ENCODE data around the gene TTBK1. TPM values are rescaled to one million over a fixed set of nuclear protein-coding genes. Genes with fewer than 3 reads are reported as not detected.
"Not testable (repeated sequence)": the region's sequence is repeated elsewhere in the genome, so short reads cannot be mapped to it uniquely, and the experiment has no call there.

The TTBK1 gene
- total RNA-seq, 1 experiment from 2014 or later: not detected

DNA sequence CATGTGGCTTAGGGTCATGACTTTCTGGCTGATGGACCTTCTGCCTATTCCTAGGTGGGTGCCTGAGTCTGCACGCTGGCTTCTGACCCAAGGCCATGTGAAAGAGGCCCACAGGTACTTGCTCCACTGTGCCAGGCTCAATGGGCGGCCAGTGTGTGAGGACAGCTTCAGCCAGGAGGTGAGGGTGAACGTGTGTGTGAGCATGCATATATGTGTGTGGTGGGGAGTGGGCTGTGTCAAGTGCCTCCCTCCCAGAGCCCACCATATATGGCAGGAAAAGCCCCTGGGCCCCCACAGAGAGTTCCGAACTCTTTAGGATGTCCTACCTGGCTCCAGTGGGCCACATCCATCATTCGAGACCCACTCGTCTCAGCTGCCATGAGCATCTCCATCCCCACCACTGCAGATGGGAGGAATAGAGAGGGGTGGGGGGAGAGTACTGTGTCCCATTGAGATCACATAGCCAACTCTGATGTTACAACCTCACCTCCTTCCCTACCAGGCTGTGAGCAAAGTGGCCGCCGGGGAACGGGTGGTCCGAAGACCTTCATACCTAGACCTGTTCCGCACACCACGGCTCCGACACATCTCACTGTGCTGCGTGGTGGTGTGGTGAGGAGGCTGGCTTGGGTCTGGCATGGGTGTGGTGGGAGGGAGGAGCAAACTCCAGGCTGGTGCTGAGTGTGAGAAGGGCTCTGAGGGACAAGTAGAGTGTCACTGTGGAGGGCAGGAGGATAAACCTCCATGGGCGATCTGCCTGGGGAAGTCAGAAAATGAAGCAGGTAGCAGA lies 58.0 kb downstream of the TTBK1 start:
- no peaks in the 10 kb centered on the region for H3K36me3 ChIP-seq (ENCODE audit: insufficient read depth, low read length, poor library complexity, severe bottlenecking)
- TF ChIP-seq EZH2 (IDR thresholded peaks at IDR 0.05; ENCODE audit: borderline replicate concordance, low read depth, low read length, poor library complexity, severe bottlenecking): no peak
- TF ChIP-seq, protein P1, sequence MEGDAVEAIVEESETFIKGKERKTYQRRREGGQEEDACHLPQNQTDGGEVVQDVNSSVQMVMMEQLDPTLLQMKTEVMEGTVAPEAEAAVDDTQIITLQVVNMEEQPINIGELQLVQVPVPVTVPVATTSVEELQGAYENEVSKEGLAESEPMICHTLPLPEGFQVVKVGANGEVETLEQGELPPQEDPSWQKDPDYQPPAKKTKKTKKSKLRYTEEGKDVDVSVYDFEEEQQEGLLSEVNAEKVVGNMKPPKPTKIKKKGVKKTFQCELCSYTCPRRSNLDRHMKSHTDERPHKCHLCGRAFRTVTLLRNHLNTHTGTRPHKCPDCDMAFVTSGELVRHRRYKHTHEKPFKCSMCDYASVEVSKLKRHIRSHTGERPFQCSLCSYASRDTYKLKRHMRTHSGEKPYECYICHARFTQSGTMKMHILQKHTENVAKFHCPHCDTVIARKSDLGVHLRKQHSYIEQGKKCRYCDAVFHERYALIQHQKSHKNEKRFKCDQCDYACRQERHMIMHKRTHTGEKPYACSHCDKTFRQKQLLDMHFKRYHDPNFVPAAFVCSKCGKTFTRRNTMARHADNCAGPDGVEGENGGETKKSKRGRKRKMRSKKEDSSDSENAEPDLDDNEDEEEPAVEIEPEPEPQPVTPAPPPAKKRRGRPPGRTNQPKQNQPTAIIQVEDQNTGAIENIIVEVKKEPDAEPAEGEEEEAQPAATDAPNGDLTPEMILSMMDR (conservative IDR thresholded peaks at IDR 0.05; ENCODE audit: low read depth, low read length): no peak
- ChIA-PET POLR2A (ENCODE audit: low non-redundant PET) (no interaction called here), CTCF (no interaction called here)
- H3K4me3 ChIP-seq (ENCODE audit: low read depth, low read length, poor library complexity, severe bottlenecking): no peak overlapping the region
- BruUV-seq (replicated peaks): no TSS peak
- H3K4me1 ChIP-seq (ENCODE audit: insufficient read depth, low read length, poor library complexity, severe bottlenecking): no peaks in the 10 kb centered on the region
- intact Hi-C loops (cut with micrococcal nuclease; ENCODE audit: unreplicated experiment): no loop called here
- H3K27me3 ChIP-seq (replicated peaks; ENCODE audit: insufficient read depth, low read depth, low read length, poor library complexity): no peaks in the 10 kb centered on the region
- H3K9me3 ChIP-seq (ENCODE audit: low read depth, low read length, poor library complexity, severe bottlenecking): no peaks in the 10 kb centered on the region
- DNase-seq (ENCODE audit: low spot score): no peak
- H3K27ac ChIP-seq (ENCODE audit: low read depth, low read length, poor library complexity, severe bottlenecking): no peak overlapping the region

DNA sequence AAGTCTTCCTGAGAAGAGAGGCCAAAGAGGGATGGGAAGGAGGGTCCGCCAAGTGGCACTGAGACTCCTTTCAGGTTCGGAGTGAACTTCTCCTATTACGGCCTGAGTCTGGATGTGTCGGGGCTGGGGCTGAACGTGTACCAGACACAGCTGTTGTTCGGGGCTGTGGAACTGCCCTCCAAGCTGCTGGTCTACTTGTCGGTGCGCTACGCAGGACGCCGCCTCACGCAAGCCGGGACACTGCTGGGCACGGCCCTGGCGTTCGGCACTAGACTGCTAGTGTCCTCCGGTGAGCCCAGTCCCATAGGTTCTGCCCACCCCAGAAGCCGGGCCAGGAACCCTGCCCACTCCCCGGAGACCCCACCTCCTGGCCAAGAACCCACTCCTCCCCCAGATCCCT lies 58.8 kb downstream of the TTBK1 start:
- Histone ChIP-seq H3K36me3 (ENCODE audit: insufficient read depth, low read length, poor library complexity, severe bottlenecking) (no peaks in the 10 kb centered on the region), H3K27me3 (replicated peaks; ENCODE audit: insufficient read depth, low read depth, low read length, poor library complexity) (no peaks in the 10 kb centered on the region), H3K27ac (ENCODE audit: low read depth, low read length, poor library complexity, severe bottlenecking) (no peak overlapping the region), H3K9me3 (ENCODE audit: low read depth, low read length, poor library complexity, severe bottlenecking) (no peaks in the 10 kb centered on the region), H3K4me1 (ENCODE audit: insufficient read depth, low read length, poor library complexity, severe bottlenecking) (no peaks in the 10 kb centered on the region), H3K4me3 (ENCODE audit: low read depth, low read length, poor library complexity, severe bottlenecking) (no peak overlapping the region)
- ChIA-PET POLR2A (ENCODE audit: low non-redundant PET) (no interaction called here), CTCF (no interaction called here)
- no TSS peak for BruUV-seq (replicated peaks)
- intact Hi-C loops (cut with micrococcal nuclease; ENCODE audit: unreplicated experiment): no loop called here
- no peak for TF ChIP-seq EZH2 (IDR thresholded peaks at IDR 0.05; ENCODE audit: borderline replicate concordance, low read depth, low read length, poor library complexity, severe bottlenecking)
- TF ChIP-seq, protein P1 (conservative IDR thresholded peaks at IDR 0.05; ENCODE audit: low read depth, low read length): no peak
- no peak for DNase-seq (ENCODE audit: low spot score)

DNA sequence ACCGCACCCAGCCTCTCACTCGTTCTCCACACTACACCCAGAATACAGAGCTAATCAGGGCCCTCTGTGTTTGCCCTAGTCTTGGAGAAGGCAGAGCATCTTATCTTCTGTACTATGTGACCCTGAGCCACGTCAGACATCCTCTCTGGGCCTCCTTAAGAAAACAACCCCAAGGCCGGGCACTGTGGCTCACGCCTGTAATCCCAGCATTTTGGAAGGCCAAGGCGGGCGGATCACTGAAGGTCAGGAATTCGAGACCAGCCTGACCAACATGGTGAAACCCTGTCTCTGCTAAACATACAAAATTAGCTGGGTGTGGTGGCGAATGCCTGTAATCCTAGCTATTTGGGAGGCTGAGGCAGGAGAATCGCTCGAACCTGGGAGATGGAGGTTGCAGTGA lies 59.7 kb downstream of the TTBK1 start:
- H3K4me1 ChIP-seq (ENCODE audit: insufficient read depth, low read length, poor library complexity, severe bottlenecking); H3K27ac ChIP-seq (ENCODE audit: low read depth, low read length, poor library complexity, severe bottlenecking); DNase-seq (ENCODE audit: low spot score); POLR2A ChIA-PET (ENCODE audit: low non-redundant PET); intact Hi-C loops (cut with micrococcal nuclease; ENCODE audit: unreplicated experiment); H3K36me3 ChIP-seq (ENCODE audit: insufficient read depth, low read length, poor library complexity, severe bottlenecking); H3K27me3 ChIP-seq (replicated peaks; ENCODE audit: insufficient read depth, low read depth, low read length, poor library complexity); CTCF ChIA-PET; H3K9me3 ChIP-seq (ENCODE audit: low read depth, low read length, poor library complexity, severe bottlenecking); BruUV-seq (replicated peaks); H3K4me3 ChIP-seq (ENCODE audit: low read depth, low read length, poor library complexity, severe bottlenecking): not testable (repeated sequence)

DNA sequence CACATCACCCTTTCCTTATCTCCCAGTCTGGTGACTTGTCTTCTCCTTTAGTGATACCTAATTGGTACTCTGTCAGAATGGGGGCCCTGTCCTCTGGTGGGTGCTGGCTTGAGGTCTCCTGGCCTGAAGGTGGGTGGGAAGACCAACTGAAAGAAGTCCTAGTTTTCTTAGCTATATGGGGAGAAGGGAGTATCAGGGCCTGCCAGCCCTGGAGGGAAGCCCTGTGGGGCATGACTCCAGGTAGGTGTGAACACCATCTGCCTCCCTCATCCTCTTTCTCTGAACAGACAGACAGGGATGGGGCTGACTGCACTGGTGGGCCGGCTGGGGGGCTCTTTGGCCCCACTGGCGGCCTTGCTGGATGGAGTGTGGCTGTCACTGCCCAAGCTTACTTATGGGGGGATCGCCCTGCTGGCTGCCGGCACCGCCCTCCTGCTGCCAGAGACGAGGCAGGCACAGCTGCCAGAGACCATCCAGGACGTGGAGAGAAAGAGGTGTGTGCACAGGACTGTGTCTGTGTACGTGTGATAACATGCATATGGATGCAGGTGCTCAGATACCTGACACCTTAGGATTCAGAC lies 60.6 kb downstream of the TTBK1 start:
- no TSS peak for BruUV-seq (replicated peaks)
- intact Hi-C loops (cut with micrococcal nuclease; ENCODE audit: unreplicated experiment): no loop called here
- POLR2A ChIA-PET (ENCODE audit: low non-redundant PET): no interaction called here
- no peak for DNase-seq (ENCODE audit: low spot score)
- Histone ChIP-seq H3K9me3 (ENCODE audit: low read depth, low read length, poor library complexity, severe bottlenecking) (no peaks in the 10 kb centered on the region), H3K4me1 (ENCODE audit: insufficient read depth, low read length, poor library complexity, severe bottlenecking) (no peaks in the 10 kb centered on the region), H3K27me3 (replicated peaks; ENCODE audit: insufficient read depth, low read depth, low read length, poor library complexity) (no peaks in the 10 kb centered on the region), H3K36me3 (ENCODE audit: insufficient read depth, low read length, poor library complexity, severe bottlenecking) (no peaks in the 10 kb centered on the region), H3K27ac (ENCODE audit: low read depth, low read length, poor library complexity, severe bottlenecking) (no peak overlapping the region), H3K4me3 (ENCODE audit: low read depth, low read length, poor library complexity, severe bottlenecking) (no peak overlapping the region)
- CTCF ChIA-PET: no interaction called here
- TF ChIP-seq, protein P1 (conservative IDR thresholded peaks at IDR 0.05; ENCODE audit: low read depth, low read length): no peak
- TF ChIP-seq EZH2 (IDR thresholded peaks at IDR 0.05; ENCODE audit: borderline replicate concordance, low read depth, low read length, poor library complexity, severe bottlenecking): no peak

All from A673 (cell line).